NCI-H2107 (cell line): ENCODE measurements around the gene PLD5.
"Not testable (repeated sequence)": the region's sequence is repeated elsewhere in the genome, so short reads cannot be mapped to it uniquely, and the experiment has no call there.

Experiments used
- DNase-seq: peaks from one replicate; lab custom pipeline; 2025; lab: John Stamatoyannopoulos, UW

PLD5 gene

DNA sequence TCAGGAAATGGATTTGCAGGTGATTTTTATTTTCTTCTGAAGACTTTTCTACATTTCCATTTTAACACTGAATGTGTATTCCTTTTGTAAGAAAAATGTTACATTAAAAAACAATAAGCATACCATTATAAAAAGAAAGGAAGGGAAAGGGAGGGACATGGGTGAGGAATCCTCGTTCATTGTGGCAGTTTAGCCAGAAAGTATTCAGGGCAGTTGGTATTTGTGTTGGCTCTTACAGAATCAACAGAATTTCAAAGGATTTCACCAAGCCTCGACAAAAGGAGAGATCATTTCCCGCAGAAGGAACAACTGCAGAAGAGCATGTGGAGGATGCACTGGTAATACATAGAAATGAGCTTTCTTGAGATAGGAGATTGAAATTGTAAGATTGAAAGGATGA lies 35.0 kb downstream of the PLD5 start:
- no peak for DNase-seq

DNA sequence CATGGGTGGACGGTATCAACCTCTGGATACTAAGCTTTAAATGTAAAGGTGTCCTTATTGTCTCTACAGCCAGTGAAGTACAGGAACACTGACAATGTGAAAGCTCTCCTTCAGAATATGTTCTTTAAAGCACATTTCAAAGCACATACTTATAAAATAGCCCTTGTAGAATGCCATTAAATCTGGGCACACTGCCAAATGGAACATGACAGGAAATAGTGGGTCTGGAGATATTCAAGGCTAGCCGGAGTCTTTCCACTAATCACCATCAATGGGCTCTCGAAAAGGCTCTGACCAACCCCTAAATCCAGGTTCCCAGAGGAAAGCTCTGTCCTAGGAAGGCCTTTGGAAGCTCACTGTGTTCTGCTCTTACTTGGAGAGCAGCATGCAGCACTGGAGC lies 46.6 kb downstream of the PLD5 start:
- DNase-seq, result peak; percentile 44

DNA sequence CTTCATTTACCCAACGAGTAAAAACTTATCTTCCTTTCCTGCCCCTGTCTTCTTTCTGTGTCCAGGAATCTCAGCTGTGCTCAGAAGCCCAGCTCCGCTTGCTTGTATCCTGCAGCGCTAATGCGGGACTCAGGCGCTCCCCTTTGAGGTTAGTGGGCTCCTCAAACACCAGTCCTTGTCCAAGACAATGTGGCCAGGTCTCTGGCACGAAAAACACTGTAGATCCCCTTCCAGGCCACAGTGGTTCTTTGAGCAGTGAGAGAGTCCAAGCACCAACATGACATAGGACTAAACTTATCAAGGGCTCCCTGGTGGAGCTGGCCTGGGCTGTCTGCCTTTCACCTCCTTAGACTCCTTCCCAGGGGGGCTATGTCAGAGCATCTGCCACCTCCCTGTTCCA lies 53.7 kb downstream of the PLD5 start:
- no peak for DNase-seq

DNA sequence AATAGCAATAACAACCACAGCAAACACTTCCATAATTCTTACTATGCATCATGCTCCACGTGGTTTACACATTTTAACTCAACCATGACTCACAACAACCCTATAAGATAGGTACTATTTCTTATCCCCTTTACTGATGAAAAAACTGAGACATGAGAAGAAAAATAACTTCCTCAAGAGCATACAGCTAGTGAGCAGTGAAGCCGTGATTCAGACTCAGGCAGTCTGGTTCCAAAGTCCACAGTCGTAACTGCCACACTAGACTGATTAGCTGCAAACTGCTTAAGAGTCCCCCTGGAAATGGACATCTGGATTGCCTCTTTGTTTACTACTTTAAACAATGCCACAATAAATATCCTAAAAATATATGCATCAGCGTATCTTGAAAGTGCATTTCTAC lies 55.7 kb downstream of the PLD5 start:
- DNase-seq, result no peak

DNA sequence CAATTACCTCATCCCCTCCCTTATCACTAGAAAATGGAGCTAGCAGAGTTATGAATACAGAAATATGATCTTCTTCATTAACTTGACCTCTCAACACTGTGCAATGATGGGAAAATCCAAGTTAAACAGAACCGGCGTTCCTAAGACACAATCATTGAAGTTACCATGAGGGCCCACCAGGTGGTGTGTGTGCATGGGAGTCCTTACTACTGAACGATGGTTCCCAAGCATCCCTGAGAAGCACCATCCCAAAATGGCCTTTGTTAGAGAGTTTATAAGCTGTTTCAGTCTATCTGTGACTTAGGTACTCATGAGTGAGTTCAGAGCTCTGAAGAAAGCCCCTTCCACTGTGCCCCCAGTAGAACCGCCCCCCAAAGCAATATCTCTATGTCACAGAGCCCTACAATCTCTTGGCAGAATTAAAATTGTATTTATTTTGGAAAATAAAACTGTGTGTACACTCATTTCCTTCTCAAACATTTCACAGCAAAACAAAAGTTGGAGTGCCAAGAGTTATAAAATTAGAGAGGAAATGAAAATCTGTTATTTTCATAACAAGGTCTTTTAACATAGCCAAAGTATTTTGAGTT lies 56.8 kb downstream of the PLD5 start:
- DNase-seq, result peak; percentile 63

DNA sequence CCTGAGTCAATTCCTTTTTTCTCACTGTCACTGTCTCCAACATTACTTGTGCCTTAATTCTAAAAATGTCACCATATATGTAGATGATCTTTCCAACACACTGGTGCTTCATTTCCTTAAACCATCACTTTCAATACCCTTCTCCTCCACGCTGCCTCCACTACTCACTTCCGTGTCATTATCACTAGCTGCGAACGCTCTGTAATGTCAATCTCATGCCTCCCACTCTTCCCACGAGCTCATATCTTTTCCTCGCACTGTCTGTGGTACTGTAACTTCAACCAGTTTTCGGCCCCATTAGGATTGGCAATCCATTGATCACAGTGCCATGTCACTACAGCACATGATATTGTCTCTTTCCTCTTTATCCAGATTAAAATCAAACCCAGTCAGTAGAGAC lies 61.6 kb downstream of the PLD5 start:
- DNase-seq, result no peak

DNA sequence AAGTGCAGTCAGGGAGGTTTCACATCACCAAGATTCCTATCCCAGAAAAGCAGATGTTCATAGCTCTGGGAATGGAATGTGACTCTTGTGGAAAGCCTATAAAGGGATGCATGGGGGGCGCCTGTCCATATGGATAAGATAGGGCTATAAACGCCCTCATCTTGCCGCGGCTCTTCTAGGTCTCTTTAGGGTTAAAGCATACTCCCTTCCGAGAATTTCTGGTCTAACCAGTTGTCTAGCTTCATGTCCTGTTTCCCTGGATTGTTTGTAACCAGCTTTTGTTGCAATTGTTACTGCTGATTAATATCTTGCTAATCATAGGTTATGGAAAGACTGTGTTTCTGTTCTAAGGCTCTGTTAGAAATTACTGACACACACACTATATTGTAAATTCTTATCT lies 64.8 kb downstream of the PLD5 start:
- DNase-seq, result not testable (repeated sequence)

DNA sequence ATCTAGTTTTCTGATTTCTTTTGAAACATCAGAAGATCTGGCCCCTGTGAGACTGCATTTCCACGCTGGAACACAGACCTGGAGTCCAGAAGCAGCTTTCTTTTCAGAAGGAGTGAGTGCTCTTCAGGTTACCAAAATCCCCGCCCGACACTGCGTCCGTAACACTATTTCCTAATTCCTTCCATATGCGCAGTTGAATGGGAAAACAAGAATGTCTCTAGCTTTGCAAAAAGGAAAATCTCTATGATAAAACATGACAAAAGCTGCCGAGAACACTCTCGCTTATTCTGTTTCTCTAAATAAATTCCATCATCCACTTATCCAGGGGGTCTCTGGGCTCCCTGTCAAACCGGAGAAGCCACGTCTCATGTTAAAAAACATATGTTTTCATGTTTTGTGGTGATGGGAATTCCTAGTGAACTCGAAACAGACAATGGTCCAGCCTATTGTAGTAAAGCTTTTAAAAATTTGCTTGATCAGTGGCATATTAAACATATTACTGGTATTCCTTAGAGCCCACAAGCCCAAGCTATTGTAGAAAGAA lies 67.7 kb downstream of the PLD5 start:
- DNase-seq, result no peak

DNA sequence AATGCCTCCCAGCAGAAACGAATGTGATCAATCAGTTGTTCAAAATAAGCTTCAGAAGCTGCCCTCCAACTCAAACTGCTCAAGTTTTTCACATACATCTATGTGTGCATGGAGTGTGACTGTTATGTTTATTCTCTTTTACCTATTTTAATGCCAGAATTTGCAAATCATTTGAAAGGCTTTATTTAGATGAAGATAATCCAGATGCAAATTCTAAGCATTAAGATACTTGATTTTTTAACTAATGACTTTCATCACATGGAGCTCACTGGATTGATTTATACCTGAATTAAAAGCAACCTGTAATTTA lies 69.5 kb downstream of the PLD5 start:
- no peak for DNase-seq

DNA sequence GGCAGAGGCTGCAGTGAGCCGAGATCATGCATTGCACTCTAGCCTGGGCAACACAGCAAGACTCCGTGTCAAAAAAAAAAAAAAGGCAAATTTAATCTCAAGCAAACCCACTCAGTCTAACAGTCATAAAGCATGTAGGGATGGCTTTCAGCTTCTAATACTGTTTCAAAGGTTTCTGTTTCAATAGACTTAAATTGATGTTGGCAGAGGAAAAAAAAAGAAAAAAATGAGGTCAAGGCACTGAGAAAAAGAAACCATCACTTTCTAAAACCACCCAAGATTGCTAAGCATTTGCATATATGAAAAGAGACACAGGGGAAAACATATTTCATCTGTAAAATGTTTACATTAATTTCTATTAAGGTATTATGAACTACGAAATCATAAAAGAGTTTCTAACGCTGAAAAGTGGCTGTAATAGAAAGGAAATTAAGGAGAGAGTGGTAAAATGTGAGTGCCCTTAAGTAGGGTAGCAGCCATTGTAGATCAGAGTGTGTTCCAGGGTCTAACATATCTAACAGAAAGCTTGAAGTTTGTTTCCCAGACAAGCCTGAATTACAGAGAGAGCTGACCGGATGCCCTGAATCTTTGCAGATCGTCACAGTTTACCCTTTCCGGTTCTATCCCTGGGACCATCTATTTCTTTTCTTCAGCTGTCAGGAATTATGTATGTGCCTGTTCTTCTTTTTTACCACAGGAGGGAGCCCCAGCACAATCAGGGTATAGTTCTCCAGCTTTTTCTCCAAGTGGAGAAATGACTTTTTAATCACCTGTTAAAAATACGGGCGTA lies 70.0 kb downstream of the PLD5 start:
- DNase-seq, result peak; percentile 59

DNA sequence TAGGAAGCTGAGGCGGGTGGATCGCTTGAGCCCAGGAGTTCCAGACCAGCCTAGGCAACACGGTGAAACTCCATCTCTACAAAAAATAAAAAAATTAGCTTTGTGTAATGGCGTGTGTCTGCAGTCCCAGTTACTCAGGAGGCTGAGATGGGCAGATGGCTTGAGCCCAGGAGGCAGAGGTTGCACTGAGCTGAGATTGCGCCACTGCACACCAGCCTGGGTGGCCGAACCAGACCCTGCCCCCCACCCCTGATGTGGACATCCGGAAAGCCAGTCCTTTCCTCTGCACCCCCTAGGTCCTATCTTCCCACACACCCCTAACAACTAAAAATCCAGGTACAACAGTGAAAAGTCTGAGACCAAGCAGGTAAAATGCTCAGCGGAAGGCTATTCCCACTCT lies 71.9 kb downstream of the PLD5 start:
- DNase-seq, result no peak

DNA sequence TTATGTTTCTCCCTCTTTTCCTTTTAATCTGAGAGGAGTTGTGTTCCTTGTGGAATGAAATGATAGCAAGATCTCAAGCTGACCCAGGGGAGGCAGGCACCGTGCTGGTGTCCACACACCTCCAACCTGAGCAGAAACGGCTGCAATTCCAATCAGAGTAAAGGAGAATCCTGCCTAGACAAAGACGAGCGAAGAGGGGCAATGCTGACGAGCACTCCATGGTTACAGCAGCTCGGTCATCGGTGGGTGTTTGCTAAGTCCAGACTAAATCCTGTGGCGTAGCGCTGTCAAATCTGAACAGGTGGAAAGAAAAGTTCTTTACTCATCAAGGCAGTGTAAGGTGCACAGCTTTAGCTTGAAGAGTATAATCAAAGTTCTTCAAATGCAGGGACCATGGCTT lies 74.8 kb downstream of the PLD5 start:
- DNase-seq, result no peak

DNA sequence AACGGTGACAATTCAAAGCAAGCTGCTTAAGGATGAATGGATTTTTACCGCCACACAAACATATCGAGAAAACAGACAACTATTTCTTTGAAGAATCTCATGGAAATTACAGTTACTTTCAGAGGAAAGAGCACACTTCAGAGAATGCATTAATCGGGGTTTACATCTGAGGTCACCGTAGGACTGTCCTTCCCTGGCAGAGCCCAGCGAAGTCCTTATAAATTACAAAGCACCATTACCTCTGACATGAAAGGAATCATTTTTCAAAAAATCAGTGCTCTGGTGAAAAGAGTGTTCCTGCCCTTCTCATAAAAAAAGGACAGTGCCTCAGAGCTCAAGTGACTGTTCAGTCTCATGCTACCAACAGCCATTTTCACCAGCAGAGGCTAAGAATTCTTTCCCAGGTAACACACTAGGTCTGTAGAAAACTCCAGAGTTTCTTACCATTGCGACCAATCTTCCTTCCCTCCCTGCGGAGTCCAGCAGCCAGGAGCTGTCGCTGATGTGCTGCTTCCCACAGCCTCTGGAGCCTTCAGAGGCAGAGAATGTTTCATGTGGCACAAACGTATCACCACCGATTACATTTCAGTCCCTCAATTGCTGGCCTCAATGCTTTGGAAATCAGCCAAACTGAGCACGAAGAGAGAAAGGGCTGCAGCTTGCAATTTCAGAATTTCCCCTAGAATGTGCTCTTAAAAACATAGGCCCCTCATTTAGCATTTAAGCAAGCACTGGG lies 75.4 kb downstream of the PLD5 start:
- DNase-seq, result no peak

DNA sequence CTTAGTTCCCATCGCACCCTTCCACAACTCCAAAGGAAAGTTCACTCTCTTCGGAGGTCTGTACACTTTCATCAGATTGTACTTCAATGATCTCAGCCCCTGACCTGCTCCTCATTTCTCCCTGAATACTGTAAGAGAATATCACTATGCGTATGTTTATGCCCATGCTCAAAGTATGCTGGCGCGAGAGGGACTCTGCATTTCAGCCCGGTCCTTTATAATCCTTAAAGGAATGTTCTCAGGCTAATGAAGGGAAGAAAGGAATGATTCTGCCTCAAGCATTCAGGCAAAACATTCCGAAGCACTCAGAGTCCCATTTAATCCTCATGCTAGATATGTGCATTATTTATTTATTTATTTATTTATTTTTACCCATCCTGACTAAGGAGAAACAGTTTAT lies 76.8 kb downstream of the PLD5 start:
- DNase-seq, result no peak

DNA sequence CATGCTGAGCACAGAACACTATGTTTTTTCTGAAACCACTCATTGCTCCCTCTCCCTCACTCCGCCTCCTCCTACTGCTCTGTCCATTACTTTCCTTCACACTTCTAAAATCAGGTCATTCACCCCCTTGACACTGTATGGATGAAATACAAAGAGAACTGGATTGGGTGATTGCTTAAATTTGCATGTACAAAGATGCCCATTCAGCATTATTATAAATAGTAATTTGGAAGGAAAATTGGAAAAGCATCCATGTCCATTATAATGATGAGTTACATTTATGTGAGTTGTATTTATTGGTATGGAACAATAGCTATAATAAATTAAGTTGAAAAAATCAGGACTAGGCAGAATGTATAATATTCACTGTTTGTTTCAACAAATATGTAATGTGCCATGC lies 83.7 kb downstream of the PLD5 start:
- DNase-seq, result no peak

DNA sequence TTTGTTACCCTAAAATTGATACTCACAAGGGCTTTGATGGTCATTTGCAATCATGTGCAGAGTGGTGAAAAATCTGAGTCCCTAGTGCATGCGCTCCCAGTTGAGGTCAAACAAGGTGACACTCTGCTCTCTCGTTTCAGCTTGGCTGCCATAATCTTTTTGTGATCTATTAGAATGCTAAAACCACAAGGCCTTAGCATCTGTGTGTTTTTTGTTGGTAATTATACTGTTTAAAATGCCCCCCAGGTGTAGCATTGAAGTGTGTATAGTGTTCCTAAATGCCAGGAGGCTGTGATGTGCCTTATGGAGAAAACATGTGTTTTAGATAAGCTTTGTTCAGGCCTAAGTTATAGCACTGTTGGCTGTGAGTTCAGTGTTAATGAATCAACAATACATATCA lies 89.3 kb downstream of the PLD5 start:
- no peak for DNase-seq

DNA sequence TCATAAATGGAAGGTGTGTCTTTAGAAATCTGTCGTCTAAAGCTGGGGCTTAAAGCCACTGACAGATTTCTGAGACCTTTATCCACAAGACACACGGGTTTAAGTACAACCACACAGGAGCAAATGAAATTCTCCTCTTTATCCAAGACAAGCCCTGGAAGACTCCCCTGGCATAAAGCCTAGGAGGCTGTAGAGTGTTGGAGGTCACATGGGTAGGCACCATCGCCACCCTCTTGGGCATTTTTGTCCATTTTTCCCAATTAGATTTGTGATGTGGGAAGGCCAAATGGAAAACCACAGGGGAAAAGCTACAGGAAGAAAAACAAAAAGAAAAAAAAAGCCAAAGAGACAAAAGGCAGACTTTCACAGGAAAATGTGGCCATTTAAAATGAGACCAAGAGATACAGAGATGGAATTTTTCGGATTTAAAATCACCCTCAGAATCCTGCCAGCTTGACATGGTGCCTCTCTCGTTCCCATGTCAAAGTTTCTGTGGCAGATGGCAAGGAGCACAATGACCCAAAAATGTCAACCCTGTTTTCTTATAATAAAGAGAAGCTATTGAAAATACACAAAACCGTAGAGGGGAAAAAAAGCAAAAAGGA lies 91.9 kb downstream of the PLD5 start:
- DNase-seq, result no peak

DNA sequence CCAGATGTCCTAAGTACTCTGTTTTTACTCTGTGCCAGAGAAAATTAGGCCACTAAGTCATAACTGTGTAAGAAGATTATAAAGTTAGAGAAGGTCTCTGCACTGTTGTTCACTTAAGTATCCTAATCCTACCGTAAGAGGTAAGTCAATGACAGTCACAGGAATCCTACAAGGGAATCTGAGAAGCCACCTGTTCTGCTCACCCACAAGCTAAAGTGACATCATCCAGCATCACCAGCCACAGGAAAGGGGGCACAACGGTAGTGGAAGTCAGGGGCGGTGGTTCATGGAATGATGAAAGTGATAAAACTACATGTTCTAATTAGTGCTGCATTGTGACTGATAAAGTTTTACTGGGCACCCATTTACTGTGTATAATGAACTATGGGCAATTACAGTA lies 92.7 kb downstream of the PLD5 start:
- no peak for DNase-seq

DNA sequence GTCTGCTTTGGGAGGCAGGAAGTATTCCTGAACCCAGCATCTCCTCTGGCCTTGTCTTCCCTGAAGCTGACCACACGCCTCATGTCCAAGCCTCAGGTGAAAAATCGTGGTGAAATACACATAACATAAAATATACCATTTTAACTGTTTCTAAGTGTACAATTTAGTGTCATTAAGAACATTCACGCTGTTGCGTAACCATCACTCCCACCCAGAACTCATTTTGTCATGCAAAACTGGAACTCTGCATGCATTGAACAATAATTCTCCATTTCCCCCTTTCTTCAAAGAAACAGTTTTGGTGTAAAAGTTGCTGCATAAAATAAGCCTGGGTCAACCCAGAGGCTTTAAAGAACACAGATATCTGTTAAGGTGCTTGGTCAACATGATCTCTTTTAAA lies 93.5 kb downstream of the PLD5 start:
- no peak for DNase-seq

DNA sequence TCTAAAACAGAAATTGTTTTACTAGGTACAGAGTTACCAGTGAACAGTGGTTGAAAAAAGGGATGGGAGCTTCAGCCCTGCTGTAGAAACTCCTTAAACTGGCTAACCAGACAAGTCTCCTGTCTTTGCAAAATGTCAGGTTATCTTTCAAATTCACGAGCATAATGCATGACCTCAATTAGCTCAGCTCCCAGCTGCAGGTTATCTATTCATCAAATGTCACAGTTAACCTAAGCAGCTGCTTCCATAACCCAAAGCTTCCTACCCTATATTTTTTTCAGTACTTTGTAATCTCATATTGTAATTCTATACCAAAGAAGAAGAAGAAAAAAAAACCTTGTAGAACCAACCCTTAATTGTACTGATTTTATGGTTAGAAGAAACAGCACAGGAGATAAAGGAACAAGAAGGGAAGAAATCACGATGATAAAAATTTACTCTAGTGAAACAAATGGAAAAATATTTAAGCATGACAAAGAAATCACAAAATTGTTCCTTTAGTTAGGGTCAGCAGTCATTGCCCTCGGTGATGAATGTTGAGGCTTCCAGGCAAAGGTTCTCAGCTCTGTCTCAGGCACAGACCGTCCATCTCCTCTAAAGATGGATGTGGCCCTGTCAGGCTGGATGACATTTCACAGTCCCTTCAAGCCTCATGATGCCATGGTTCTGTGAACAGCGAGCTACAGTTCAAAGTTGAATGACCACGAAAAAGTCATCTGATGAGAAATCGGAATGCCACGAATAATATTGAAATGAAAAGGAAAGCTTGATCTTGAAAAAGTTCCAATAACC lies 95.9 kb downstream of the PLD5 start:
- no peak for DNase-seq

DNA sequence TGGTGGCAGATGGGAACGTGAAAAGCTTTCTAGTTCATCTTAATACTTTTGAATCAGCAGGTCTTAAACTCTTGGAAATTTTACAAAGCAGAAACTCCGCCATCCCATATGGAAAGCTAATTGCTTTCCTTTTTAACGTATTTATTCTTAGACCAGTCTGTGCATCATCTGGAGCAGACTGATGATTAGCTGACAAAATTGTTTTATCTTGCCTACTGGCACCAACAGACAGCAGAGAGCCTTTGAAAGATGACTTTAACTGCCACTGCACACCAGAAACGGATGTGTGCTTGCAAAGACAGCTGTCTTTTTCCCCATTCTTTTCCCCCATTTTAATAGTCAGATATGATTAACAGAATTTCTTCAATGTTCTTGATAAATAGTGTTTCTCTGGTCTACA lies 97.0 kb downstream of the PLD5 start:
- DNase-seq, result no peak

DNA sequence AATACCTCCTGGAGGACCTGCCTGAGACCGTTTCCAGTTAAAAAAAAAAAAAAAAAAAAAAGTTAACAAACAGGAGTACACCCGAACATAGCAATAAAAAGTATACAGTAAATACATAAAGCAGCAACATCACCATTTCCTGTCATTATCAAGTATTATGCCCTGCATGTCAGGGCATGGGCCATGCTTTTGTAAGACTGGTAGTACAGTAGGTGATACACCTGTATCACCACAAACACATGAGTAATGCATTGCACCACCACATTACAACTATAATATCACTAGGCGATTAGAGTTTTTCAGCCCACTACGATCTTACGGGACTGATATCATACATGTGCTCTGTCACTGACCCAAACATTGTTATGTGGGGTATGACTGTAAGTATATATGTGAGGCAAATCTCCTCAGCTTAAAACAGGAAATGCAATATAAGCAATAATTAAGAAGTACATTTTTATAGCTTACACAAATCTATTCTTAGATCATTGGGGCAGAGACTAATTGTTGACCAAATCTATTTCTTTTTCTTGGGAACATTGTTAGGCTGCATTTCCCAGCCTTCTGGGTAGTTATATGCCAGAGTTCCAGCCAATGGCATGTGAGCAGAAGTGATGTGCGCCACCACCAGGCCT lies 98.1 kb downstream of the PLD5 start:
- no peak for DNase-seq
